GM19238 (cell line): ENCODE measurements around the gene ZNF583.

Experiments
- DNase-seq: peaks from one replicate; pipeline ENCODE4 v3.0.0; 2011; ENCODE audit warnings: low spot score; ENCODE audit not compliant: insufficient read length

Gene ZNF583

GRCh38 chr19:56403764-56404704, at the start of gene ZNF583:
Gene ZNF583, plus strand, starts transcription at chr19:56404332. Its CDS starts 2,783 bp downstream, at chr19:56407115.
- peak; percentile 84 for DNase-seq

DNA sequence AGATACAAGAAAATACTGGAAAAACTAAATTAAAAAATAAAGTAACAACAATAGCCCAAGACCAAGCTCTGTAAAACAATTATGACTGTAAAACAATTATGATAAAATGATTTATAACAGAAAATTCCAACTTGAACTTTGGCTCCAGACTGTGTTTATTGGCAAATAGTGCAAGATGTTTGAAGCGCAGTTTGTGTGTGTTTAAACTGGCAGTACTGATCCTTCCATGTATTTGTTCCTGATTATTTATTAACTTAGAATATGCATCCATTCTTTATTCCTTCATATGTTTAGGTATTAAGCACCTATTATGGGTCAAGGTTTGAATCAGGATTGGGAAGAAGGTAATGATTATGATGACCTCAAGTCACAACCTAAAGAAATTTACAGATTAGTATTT, 48.6 kb upstream of the ZNF583 start:
- no peak for DNase-seq

GRCh38 chr19:56356944-56357343, 47.2 kb upstream of the ZNF583 start:
- DNase-seq: no peak

DNA sequence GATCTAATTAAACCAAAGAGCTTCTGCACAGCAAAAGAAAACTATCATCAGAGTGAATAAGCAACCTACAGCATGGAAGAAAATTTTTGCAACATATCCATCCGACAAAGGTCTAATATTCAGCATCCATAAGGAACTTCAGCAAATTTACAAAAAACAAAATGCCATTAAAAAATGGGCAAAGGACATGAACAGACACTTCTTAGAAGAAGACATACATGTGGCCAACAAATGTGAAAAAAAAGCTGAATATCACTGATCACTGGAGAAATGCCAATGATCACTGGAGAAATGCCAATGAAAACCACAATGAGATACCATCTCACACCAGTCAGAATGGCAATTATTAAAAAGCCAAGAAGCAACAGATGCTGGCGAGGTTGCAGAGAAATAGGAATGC, 43.3 kb upstream of the ZNF583 start:
- no peak for DNase-seq

DNA sequence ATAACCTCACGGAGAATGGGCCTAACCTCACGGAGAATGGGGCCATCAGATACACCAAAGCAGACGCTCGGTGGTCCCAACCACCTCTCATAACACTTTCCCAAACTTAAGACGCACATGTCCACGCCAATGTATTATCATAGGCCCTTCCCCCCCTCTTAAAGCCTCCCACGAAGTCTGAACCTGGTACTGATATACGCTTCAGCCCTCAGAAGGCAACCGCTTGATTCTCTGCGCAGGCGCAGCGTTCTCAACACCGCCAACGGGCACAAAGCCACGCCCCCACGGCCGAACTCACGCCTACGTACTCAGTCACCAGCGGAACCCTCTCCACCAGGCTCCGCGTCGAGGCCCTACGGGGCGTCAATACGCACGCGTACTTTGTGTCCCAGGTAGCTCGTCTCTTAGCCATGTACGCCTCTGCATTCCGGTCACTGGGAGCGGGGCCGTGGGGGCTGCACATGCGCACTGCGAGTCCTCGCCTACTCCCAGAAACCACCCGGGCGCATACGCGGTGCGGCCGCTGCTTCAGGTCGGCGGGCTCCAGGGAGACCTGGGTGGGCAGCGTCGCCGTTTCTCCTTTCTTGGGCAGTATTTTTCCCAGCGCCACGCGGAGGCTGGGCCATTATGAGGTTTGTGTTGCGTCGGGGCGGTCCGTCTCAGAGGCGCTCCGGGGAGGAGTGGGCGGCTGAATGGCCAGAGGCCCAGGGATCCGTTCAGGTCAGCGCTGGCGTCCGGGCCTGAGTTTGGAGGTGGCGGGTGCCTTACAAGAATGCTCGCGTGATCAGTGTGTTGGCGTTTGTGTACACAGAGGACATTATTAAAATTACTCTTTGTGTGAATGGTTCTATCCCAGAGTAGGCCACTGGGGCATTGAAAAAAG, 36.1 kb upstream of the ZNF583 start:
- peak; percentile 32 for DNase-seq

GRCh38 chr19:56369886-56370676, 34.1 kb upstream of the ZNF583 start:
- no peak for DNase-seq

GRCh38 chr19:56372281-56372680, 31.9 kb upstream of the ZNF583 start:
- DNase-seq: no peak

DNA sequence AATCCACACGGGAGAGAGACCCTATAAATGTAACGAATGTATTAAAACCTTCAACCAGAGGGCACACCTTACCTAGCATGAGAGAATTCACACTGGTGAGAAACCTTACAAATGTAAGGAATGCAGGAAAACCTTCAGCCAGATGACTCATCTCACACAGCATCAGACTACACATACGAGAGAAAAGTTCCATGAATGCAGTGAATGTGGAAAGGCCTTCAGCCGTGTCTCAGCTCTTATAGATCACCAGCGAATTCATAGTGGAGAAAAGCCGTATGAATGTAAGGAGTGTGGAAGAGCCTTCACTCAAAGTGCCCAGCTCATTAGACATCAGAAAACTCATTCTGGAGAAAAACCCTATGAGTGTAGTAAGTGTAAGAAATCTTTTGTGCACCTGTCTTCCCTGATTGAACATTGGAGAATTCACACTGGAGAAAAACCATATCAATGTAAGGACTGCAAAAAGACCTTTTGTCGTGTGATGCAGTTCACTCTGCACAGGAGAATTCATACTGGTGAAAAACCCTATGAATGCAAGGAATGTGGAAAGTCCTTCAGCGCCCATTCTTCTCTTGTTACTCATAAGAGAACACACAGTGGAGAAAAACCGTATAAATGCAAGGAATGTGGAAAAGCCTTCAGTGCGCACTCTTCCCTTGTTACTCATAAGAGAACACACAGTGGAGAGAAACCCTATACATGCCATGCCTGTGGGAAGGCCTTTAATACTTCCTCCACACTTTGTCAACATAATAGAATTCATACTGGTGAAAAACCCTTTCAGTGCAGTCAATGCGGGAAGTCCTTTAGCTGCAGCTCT, 26.8 kb upstream of the ZNF583 start:
- no peak for DNase-seq

DNA sequence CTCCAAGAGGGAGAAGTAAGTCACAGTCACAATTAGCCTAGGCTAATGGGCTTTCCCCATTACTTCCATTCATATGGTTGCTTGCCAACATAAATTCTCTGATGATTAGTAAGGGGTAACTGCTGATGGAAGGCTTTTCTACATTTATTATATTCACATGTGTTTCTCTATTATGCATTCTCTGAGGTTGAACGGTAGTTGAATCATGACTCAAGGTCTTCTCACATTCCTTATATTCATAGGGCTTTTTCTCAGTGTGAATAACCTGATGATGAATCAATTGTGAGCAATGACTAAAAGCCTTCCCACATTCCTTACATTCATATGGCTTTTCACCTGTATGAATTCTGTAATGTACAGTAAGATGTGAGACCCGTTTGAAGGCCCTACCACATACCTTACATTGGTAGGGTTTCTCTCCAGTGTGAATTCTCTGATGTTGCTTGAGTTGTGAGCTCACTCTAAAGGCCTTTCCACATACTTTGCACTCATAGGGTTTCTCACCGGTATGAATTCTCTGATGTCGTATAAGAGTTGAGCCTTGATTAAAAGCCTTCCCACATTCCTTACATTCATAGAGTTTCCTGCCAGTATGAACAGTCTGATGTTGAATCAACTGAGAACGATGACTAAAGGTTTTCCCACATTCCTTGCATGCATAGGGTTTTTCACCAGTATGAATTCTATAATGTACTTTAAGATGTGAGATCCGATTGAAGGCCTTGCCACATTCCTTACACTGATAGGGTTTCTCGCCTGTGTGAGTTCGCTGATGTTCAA, 20.1 kb upstream of the ZNF583 start:
- DNase-seq: no peak

DNA sequence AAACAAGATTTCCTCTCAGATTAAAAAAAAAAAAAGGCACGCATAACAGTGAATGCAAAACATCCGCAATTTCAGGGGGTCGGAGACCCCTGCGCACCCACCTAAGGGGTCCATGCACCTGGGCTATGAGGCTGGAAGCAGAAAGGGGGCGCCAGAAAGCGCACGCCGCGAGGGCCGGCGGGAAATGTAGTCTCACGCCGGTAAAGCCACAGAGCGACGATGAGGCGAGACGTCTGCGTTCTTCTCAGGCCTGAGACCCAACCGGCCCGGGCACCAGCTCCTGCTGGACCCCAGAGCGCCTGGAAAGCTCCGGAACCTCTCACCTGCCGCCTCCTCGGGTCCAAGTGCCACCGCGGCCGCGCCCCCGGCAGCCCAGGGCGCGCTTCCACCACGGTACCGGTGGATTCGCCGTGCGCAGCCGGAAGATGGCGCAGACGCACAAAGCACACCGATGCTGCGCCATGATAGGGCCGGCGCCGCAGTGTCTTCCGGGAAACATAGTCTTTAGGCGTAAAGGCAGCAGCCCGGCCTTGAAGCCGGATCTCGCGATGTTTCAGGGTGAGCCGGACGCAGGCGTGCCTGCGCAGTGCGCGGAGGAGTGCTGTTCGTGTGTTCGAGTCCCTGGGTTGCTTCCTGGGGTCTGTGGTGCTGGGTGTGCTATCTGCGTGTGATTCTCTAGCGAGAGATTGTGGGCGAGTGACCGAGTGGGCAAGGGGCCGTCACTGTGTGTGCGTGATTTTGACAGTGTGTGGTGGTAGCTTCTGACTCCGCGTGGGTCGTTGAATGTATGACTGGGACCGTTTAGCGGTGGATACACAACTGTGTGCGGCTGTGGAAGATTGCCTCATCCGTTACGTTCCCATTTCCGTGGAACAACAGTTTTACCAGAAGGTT, 10.8 kb upstream of the ZNF583 start, which contains the start of gene ZNF582:
TSS of gene ZNF582 (minus strand) at position 416 of the 894 bp plus-strand sequence. CDS start 1,782 bp downstream, outside the sequence.
- peak; percentile 82 for DNase-seq

DNA sequence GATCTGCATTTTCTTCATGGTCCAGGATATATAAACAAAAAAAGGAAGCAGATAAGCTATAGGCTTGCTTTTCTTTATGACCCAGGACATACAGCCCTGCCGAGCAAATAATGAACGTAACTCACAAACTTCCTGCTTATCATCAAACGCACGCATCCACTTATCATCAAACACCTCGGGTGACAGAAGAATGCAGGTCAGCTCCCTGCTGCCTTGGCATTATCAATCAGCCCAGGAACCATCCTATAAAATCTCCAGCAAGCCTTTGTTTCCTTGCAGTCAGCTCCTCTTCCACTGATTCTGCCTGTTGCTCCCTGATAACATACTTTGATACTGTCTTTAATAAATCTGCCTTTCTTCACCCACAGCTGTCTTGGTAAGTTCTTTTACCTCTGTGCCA, 5.3 kb upstream of the ZNF583 start:
- no peak for DNase-seq

DNA sequence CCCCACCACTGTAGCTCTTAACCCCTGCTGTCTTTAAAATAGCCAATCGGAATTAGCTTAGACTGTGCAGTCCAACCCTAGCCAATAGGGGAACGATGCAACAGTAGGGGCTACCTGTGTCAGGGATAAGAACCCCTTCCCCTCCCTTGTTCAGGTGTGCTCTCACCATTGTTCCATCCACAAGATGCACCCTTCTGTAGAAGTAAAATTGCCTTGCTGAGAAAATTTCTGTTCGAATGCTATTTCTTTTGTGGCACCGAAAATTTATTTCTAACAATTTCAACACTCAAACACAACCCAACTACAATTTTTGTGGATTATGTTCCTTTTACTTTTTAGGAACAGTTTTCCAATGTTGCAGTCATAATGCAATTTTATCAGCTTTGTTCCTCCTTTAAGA, 3.6 kb upstream of the ZNF583 start:
- no peak for DNase-seq

DNA sequence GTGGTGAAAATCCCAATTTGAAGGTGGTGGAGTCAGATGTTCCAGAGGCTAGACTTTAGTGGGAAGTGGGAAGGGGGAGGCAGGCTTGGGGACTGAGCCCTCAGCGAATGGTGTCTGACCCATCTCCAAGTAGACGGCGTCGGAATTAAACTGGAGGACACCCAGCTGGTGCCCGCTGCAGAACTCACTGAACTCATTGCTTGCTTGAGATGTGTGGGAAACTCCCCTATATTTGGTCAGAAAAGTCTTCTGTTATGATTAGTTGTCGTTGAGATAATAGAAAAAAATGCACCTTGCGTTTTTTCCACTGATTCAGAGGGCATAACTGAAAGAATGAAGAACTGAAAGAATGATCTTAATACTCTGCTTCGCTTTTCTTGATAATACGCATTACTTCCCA, 871 bp upstream of the ZNF583 start:
- DNase-seq: no peak

- DNase-seq: no peak
Measured at GRCh38 chr19:56404705-56405056, 549 bp downstream of the ZNF583 start.

GRCh38 chr19:56405062-56405461, 930 bp downstream of the ZNF583 start:
- DNase-seq: no peak

DNA sequence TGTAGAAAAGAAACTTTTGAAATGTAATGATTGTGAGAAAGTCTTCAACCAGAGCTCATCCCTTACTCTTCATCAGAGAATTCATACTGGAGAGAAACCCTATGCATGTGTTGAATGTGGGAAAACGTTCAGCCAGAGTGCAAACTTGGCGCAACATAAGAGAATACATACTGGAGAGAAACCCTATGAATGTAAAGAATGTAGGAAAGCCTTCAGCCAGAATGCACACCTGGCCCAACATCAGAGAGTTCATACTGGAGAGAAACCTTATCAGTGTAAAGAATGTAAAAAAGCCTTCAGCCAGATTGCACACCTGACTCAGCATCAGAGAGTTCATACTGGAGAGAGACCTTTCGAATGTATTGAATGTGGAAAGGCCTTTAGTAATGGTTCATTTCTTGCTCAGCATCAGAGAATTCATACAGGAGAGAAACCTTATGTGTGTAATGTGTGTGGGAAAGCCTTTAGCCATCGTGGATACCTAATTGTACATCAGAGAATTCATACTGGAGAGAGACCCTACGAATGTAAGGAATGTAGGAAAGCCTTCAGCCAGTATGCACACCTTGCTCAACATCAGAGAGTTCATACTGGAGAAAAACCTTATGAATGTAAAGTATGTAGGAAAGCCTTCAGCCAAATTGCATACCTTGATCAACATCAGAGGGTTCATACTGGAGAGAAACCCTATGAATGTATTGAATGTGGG, 19.3 kb downstream of the ZNF583 start:
- DNase-seq: no peak

GRCh38 chr19:56423985-56424353, 19.8 kb downstream of the ZNF583 start:
- no peak for DNase-seq

DNA sequence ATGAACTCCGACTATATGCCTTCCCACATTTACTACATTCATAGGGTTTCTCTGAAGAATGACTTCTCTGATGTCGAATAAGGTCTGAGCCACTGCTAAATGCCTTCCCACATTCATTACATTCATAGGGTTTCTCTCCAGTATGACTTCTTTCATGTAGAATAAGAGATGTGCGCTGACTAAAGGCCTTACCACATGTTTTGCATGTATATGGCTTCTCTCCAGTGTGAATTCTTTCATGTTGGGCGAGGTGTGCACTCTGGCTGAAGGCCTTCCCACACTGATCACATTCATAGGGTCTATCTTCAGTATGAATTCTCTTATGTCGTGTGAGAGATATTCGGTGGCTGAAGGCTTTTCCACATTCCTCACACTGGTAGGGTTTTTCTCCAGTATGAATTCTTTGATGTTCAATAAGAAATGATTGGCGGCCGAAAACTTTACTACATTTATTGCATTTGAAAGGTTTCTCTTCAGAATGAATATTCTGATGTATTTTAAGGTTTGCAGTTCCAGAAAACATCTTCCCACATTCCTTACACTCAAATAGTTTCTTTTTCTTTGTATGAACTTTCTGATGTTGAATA, 37.2 kb downstream of the ZNF583 start:
- DNase-seq: no peak
